GM18907 (cell line): Measurements from ENCODE around the gene MPZL2.
A peak's percentile ranks its signal among the peaks of the same experiment; 100 is the strongest.

Source experiments
- ATAC-seq: cut with Tn5 transposase; IDR thresholded peaks from one replicate; pipeline ENCODE4 v1.9.1; 2021; ENCODE audit warnings: mild to moderate bottlenecking, moderate library complexity; ENCODE audit not compliant: unreplicated experiment

The MPZL2 gene

GRCh38 chr11:118223570-118223969 is 40.5 kb downstream of the MPZL2 start:
- ATAC-seq = no peak

GRCh38 chr11:118222437-118222836 is 41.7 kb downstream of the MPZL2 start:
- ATAC-seq = no peak

- ATAC-seq = no peak
Measured at GRCh38 chr11:118221419-118221818, 42.7 kb downstream of the MPZL2 start.

GRCh38 chr11:118219732-118220131 is 44.4 kb downstream of the MPZL2 start:
- no peak for ATAC-seq

GRCh38 chr11:118219244-118219643 is 44.9 kb downstream of the MPZL2 start:
- ATAC-seq = no peak

- no peak for ATAC-seq
Measured at GRCh38 chr11:118217575-118217974, 46.5 kb downstream of the MPZL2 start.

GRCh38 chr11:118216621-118217481 is 47.2 kb downstream of the MPZL2 start:
- ATAC-seq = peak; percentile 52

GRCh38 chr11:118215765-118216164 is 48.3 kb downstream of the MPZL2 start:
- ATAC-seq = no peak

GRCh38 chr11:118215262-118215661 is 48.8 kb downstream of the MPZL2 start:
- ATAC-seq = no peak

GRCh38 chr11:118214210-118214914 is 49.7 kb downstream of the MPZL2 start:
- ATAC-seq = peak; percentile 36

GRCh38 chr11:118213781-118214180 is 50.3 kb downstream of the MPZL2 start:
- ATAC-seq = no peak

GRCh38 chr11:118213201-118213600 is 50.9 kb downstream of the MPZL2 start:
- ATAC-seq = no peak

- ATAC-seq = no peak
Measured at GRCh38 chr11:118212781-118213191, 51.3 kb downstream of the MPZL2 start.

- no peak for ATAC-seq
Measured at GRCh38 chr11:118212131-118212725, 51.9 kb downstream of the MPZL2 start.

GRCh38 chr11:118211006-118211405 is 53.1 kb downstream of the MPZL2 start:
- no peak for ATAC-seq

- ATAC-seq = no peak
Measured at GRCh38 chr11:118210323-118210722, 53.8 kb downstream of the MPZL2 start.

GRCh38 chr11:118209033-118209432 is 55.1 kb downstream of the MPZL2 start:
- ATAC-seq = no peak

- no peak for ATAC-seq
Measured at GRCh38 chr11:118207079-118207478, 57.0 kb downstream of the MPZL2 start.

GRCh38 chr11:118206391-118207031 is 57.6 kb downstream of the MPZL2 start:
- ATAC-seq = no peak

- no peak for ATAC-seq
Measured at GRCh38 chr11:118205606-118206378, 58.3 kb downstream of the MPZL2 start.
